Esophagus muscularis mucosa (tissue), 4 donors: Measurements from ENCODE around the gene LIG3.

Source experiments
- CTCF ChIP-seq, 3 experiments: fragments of 200-600 bp in 2 of 3; fragments of 450-650 bp in 1 of 3; sonication (generic) in 2 of 3; IDR thresholded peaks; one replicate each; pipeline ENCODE4 v1.5.1; 2017 to 2019; ENCODE audit warnings: antibody characterized with exemption in 3 of 3, mild to moderate bottlenecking in 2 of 3, moderate library complexity in 1 of 3
- EP300 ChIP-seq: sonication (generic); formaldehyde crosslinking; IDR thresholded peaks from one replicate; pipeline ENCODE4 v1.6.1; 2017; ENCODE audit warnings: antibody characterized with exemption
- POLR2A ChIP-seq: fragments of 450-650 bp; IDR thresholded peaks from one replicate; pipeline ENCODE4 v1.6.1; 2017; ENCODE audit warnings: antibody characterized with exemption, moderate library complexity, mild to moderate bottlenecking, low read depth
- POLR2AphosphoS5 ChIP-seq, 2 donors: sonication (generic); formaldehyde crosslinking; IDR thresholded peaks; one replicate each; pipeline ENCODE4 v1.6.1; 2017; ENCODE audit warnings: antibody characterized with exemption in 2 of 2

- TF ChIP-seq EP300 (no peak), CTCF (IDR thresholded peaks at IDR 0.05) (no peak), POLR2AphosphoS5 (IDR thresholded peaks at IDR 0.05) (no peak), POLR2A (no peak)
Measured at GRCh38 chr17:35052241-35052610, 71.9 kb downstream of the LIG3 start.
